PC-9 (cell line): ENCODE results near the gene KDM4B.

ENCODE experiments used
- EZH2 ChIP-seq: fragments of 200-600 bp; sonication (generic); IDR thresholded peaks from 2 replicates; pipeline ENCODE4 v1.8.0; 2017; ENCODE audit warnings: antibody characterized with exemption, low read depth
- TF ChIP-seq, protein P1 (sequence below): fragments of 200-600 bp; sonication (generic); conservative IDR thresholded peaks from 2 replicates; pipeline ENCODE4 v1.6.1; 2017; ENCODE audit warnings: mixed run types, antibody characterized with exemption, mild to moderate bottlenecking, moderate library complexity

DNA sequence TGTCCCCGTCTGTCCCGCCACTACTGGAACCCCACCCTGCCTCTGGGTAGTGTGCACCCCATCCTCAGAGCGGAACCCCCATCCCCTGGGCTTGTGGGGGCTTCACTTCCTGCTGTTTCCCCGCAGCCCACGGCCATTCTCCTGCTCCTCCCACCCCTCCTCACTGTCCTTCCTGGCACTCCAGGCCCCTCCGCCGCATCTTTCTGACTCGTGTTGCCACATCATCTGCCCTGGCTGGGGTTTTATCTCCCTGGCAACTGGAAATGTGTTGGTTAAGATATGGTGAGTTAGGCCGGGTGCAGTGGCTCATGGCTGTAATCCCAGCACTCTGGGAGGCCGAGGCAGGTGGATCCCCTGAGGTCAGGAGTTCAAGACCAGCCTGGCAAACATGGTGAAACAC is 37.3 kb downstream of the KDM4B start:
- TF ChIP-seq, protein P1, sequence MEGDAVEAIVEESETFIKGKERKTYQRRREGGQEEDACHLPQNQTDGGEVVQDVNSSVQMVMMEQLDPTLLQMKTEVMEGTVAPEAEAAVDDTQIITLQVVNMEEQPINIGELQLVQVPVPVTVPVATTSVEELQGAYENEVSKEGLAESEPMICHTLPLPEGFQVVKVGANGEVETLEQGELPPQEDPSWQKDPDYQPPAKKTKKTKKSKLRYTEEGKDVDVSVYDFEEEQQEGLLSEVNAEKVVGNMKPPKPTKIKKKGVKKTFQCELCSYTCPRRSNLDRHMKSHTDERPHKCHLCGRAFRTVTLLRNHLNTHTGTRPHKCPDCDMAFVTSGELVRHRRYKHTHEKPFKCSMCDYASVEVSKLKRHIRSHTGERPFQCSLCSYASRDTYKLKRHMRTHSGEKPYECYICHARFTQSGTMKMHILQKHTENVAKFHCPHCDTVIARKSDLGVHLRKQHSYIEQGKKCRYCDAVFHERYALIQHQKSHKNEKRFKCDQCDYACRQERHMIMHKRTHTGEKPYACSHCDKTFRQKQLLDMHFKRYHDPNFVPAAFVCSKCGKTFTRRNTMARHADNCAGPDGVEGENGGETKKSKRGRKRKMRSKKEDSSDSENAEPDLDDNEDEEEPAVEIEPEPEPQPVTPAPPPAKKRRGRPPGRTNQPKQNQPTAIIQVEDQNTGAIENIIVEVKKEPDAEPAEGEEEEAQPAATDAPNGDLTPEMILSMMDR, result no peak
- no peak for TF ChIP-seq EZH2
